NCI-H82 (cell line): ENCODE results near the gene HDAC11.

Source experiments
- DNase-seq: peaks from one replicate; lab custom pipeline; 2025; lab: John Stamatoyannopoulos, UW

The HDAC11 gene

GRCh38 chr3:13543253-13543652, 63.1 kb downstream of the HDAC11 start:
- DNase-seq, result no peak

- no peak for DNase-seq
These were observed 64.3 kb downstream of the HDAC11 start for GRCh38 chr3:13544293-13544831.

GRCh38 chr3:13544951-13545651, 65.0 kb downstream of the HDAC11 start:
- DNase-seq, result no peak

GRCh38 chr3:13545952-13546454, 65.9 kb downstream of the HDAC11 start:
- DNase-seq, result no peak

GRCh38 chr3:13546667-13547171, 66.6 kb downstream of the HDAC11 start:
- DNase-seq, result peak; percentile 49

- DNase-seq, result no peak
These were observed 67.7 kb downstream of the HDAC11 start for GRCh38 chr3:13547591-13548371.

GRCh38 chr3:13548696-13549622, 68.9 kb downstream of the HDAC11 start, which contains the start of gene FBLN2:
TSS of gene FBLN2 (plus strand) at chr3:13549125. CDS start at chr3:13570356, 21,231 bp downstream.
- peak; percentile 74 for DNase-seq

GRCh38 chr3:13549623-13550422, 69.7 kb downstream of the HDAC11 start:
- no peak for DNase-seq

- DNase-seq, result no peak
These were observed 70.3 kb downstream of the HDAC11 start for GRCh38 chr3:13550423-13550690.

GRCh38 chr3:13550791-13551360, 70.8 kb downstream of the HDAC11 start:
- DNase-seq, result no peak

- no peak for DNase-seq
These were observed 72.9 kb downstream of the HDAC11 start for GRCh38 chr3:13552857-13553652.

GRCh38 chr3:13553686-13554085, 73.6 kb downstream of the HDAC11 start:
- DNase-seq, result no peak

GRCh38 chr3:13555753-13556152, 75.6 kb downstream of the HDAC11 start:
- no peak for DNase-seq
